Activated T-helper 17 cell treated with anti-CD3 and anti-CD28 coated beads, Interleukin-2, amount 50 U/mL, for 72 hours (primary cell): Measurements from ENCODE around the gene NME2. TPM values are rescaled to one million over a fixed set of nuclear protein-coding genes. Genes with fewer than 3 reads are reported as not detected.

Source experiments
- ATAC-seq: fragments of 150-1000 bp; cut with Tn5 transposase; replicated peaks from 2 replicates; pipeline ENCODE4 v1.10.0; 2021; ENCODE audit warnings: mild to moderate bottlenecking, moderate library complexity
- H3K27ac Mint-ChIP-seq: one replicate; pipeline ENCODE4 v1.8.0; 2022; ENCODE audit warnings: mixed read lengths
- H3K27me3 Mint-ChIP-seq: one replicate; pipeline ENCODE4 v1.8.0; 2022; ENCODE audit warnings: mixed read lengths
- H3K36me3 Mint-ChIP-seq: one replicate; pipeline ENCODE4 v1.8.0; 2022; ENCODE audit warnings: low read depth, mild to moderate bottlenecking, mixed read lengths
- H3K4me1 Mint-ChIP-seq: one replicate; pipeline ENCODE4 v1.8.0; 2022; ENCODE audit warnings: mixed read lengths
- H3K4me3 Mint-ChIP-seq: one replicate; pipeline ENCODE4 v1.8.0; 2022; ENCODE audit warnings: mild to moderate bottlenecking, mixed read lengths
- H3K9me3 Mint-ChIP-seq: one replicate; pipeline ENCODE4 v1.8.0; 2022; ENCODE audit warnings: mixed read lengths
- total RNA-seq, 2 donors: library from RNA; stranded (reverse); gene quantifications; one replicate each; pipeline ENCODE4 v1.2.3, GENCODE V29; 2022

NME2 gene
- total RNA-seq, 2 donors from 2014 or later: 489 to 772 TPM

GRCh38 chr17:51135956-51136355 lies 30.3 kb upstream of the NME2 start:
- H3K27me3 Mint-ChIP-seq: no peaks in the 10 kb centered on the region
- H3K4me3 Mint-ChIP-seq: no peak overlapping the region
- no peaks in the 10 kb centered on the region for H3K36me3 Mint-ChIP-seq
- no peaks in the 10 kb centered on the region for H3K9me3 Mint-ChIP-seq
- ATAC-seq: no peak
- no peaks in the 10 kb centered on the region for H3K4me1 Mint-ChIP-seq
- H3K27ac Mint-ChIP-seq: no peak overlapping the region

GRCh38 chr17:51142597-51142996 lies 23.6 kb upstream of the NME2 start:
- no peak for ATAC-seq
- no peaks in the 10 kb centered on the region for H3K27me3 Mint-ChIP-seq
- peaks cover 13% of the 10 kb centered on the region for H3K4me1 Mint-ChIP-seq
- H3K36me3 Mint-ChIP-seq: no peaks in the 10 kb centered on the region
- peak overlapping the region; percentile 22 for H3K27ac Mint-ChIP-seq
- no peak overlapping the region for H3K4me3 Mint-ChIP-seq
- H3K9me3 Mint-ChIP-seq: no peaks in the 10 kb centered on the region

- H3K4me3 Mint-ChIP-seq: no peak overlapping the region
- H3K27me3 Mint-ChIP-seq: no peaks in the 10 kb centered on the region
- peak overlapping the region; percentile 4 for H3K27ac Mint-ChIP-seq
- no peak for ATAC-seq
- H3K9me3 Mint-ChIP-seq: no peaks in the 10 kb centered on the region
- peaks cover 17% of the 10 kb centered on the region for H3K4me1 Mint-ChIP-seq
- H3K36me3 Mint-ChIP-seq: no peaks in the 10 kb centered on the region
Measured at GRCh38 chr17:51144266-51145022, 21.8 kb upstream of the NME2 start.

GRCh38 chr17:51147650-51148049 lies 18.6 kb upstream of the NME2 start:
- peak overlapping the region; percentile 69 for H3K4me3 Mint-ChIP-seq
- ATAC-seq: peak; percentile 75

GRCh38 chr17:51149163-51149562 lies 17.0 kb upstream of the NME2 start:
- ATAC-seq: no peak
- H3K27me3 Mint-ChIP-seq: no peaks in the 10 kb centered on the region
- H3K27ac Mint-ChIP-seq: peak overlapping the region; percentile 20
- H3K4me1 Mint-ChIP-seq: peaks cover 17% of the 10 kb centered on the region
- H3K9me3 Mint-ChIP-seq: no peaks in the 10 kb centered on the region
- no peaks in the 10 kb centered on the region for H3K36me3 Mint-ChIP-seq
- H3K4me3 Mint-ChIP-seq: no peak overlapping the region

More at GRCh38 chr17:51147650-51148049, 18.6 kb upstream of the NME2 start:
- peaks cover 17% of the 10 kb centered on the region for H3K4me1 Mint-ChIP-seq
- H3K27ac Mint-ChIP-seq: peak overlapping the region; percentile 99
- no peaks in the 10 kb centered on the region for H3K36me3 Mint-ChIP-seq
- no peaks in the 10 kb centered on the region for H3K27me3 Mint-ChIP-seq
- H3K9me3 Mint-ChIP-seq: no peaks in the 10 kb centered on the region

GRCh38 chr17:51150932-51151331 lies 15.3 kb upstream of the NME2 start:
- Mint-ChIP-seq H3K27me3 (no peaks in the 10 kb centered on the region), H3K9me3 (no peaks in the 10 kb centered on the region), H3K27ac (no peak overlapping the region), H3K36me3 (no peaks in the 10 kb centered on the region), H3K4me3 (no peak overlapping the region), H3K4me1 (peaks cover 17% of the 10 kb centered on the region)
- no peak for ATAC-seq

- ATAC-seq: no peak
- no peak overlapping the region for H3K27ac Mint-ChIP-seq
- H3K27me3 Mint-ChIP-seq: no peaks in the 10 kb centered on the region
- H3K36me3 Mint-ChIP-seq: no peaks in the 10 kb centered on the region
- no peaks in the 10 kb centered on the region for H3K9me3 Mint-ChIP-seq
- H3K4me1 Mint-ChIP-seq: peaks cover 6% of the 10 kb centered on the region
- H3K4me3 Mint-ChIP-seq: no peak overlapping the region
Measured at GRCh38 chr17:51152766-51153209, 13.4 kb upstream of the NME2 start.

- H3K36me3 Mint-ChIP-seq: no peaks in the 10 kb centered on the region
- ATAC-seq: peak; percentile 94
- no peaks in the 10 kb centered on the region for H3K9me3 Mint-ChIP-seq
- no peak within 1 kb of the TSS for H3K27ac Mint-ChIP-seq
- H3K27me3 Mint-ChIP-seq: no peaks in the 10 kb centered on the region
- H3K4me1 Mint-ChIP-seq: peaks cover 4% of the 10 kb centered on the region
- no peak within 1 kb of the TSS for H3K4me3 Mint-ChIP-seq
Measured at GRCh38 chr17:51153210-51154072, 12.8 kb upstream of the NME2 start, which contains the start of gene NME1. TSS of gene NME1 (plus strand) at chr17:51153559. CDS start at chr17:51155655, 2,096 bp downstream.

- Mint-ChIP-seq H3K27me3 (no peaks in the 10 kb centered on the region), H3K4me3 (no peak overlapping the region), H3K27ac (no peak overlapping the region), H3K9me3 (no peaks in the 10 kb centered on the region), H3K36me3 (no peaks in the 10 kb centered on the region), H3K4me1 (peaks cover 4% of the 10 kb centered on the region)
- no peak for ATAC-seq
Measured at GRCh38 chr17:51154176-51154575, 12.0 kb upstream of the NME2 start.

- H3K27me3 Mint-ChIP-seq: no peaks in the 10 kb centered on the region
- H3K27ac Mint-ChIP-seq: no peak overlapping the region
- H3K36me3 Mint-ChIP-seq: peaks cover 10% of the 10 kb centered on the region
- no peak overlapping the region for H3K4me3 Mint-ChIP-seq
- ATAC-seq: no peak
- H3K9me3 Mint-ChIP-seq: no peaks in the 10 kb centered on the region
- H3K4me1 Mint-ChIP-seq: peaks cover 4% of the 10 kb centered on the region
Measured at GRCh38 chr17:51155416-51155815, 10.8 kb upstream of the NME2 start.

GRCh38 chr17:51159604-51160003 lies 6.6 kb upstream of the NME2 start:
- Mint-ChIP-seq H3K4me1 (peaks cover 4% of the 10 kb centered on the region), H3K4me3 (no peak overlapping the region), H3K36me3 (peaks cover 48% of the 10 kb centered on the region), H3K27ac (no peak overlapping the region), H3K9me3 (no peaks in the 10 kb centered on the region), H3K27me3 (no peaks in the 10 kb centered on the region)
- no peak for ATAC-seq

GRCh38 chr17:51161541-51161940 lies 4.7 kb upstream of the NME2 start:
- H3K27ac Mint-ChIP-seq: no peak overlapping the region
- no peak for ATAC-seq
- no peaks in the 10 kb centered on the region for H3K9me3 Mint-ChIP-seq
- H3K36me3 Mint-ChIP-seq: peaks cover 58% of the 10 kb centered on the region
- no peak overlapping the region for H3K4me3 Mint-ChIP-seq
- H3K27me3 Mint-ChIP-seq: no peaks in the 10 kb centered on the region
- peaks cover 14% of the 10 kb centered on the region for H3K4me1 Mint-ChIP-seq

- Mint-ChIP-seq H3K4me3 (peak overlapping the region; percentile 88), H3K27me3 (no peaks in the 10 kb centered on the region), H3K9me3 (no peaks in the 10 kb centered on the region), H3K4me1 (peaks cover 21% of the 10 kb centered on the region), H3K36me3 (peaks cover 83% of the 10 kb centered on the region), H3K27ac (peak overlapping the region; percentile 95)
- ATAC-seq: no peak
Measured at GRCh38 chr17:51164911-51165679, 1.1 kb upstream of the NME2 start.

- Mint-ChIP-seq H3K4me1 (peaks cover 21% of the 10 kb centered on the region), H3K9me3 (no peaks in the 10 kb centered on the region), H3K36me3 (peaks cover 83% of the 10 kb centered on the region), H3K27ac (peak overlapping the region; percentile 95), H3K4me3 (peak overlapping the region; percentile 88), H3K27me3 (no peaks in the 10 kb centered on the region)
- peak; percentile 33 for ATAC-seq
Measured at GRCh38 chr17:51165680-51166197, 472 bp upstream of the NME2 start.
